GM21528 (cell line): ENCODE measurements around the gene FAM3C.
"Not testable (repeated sequence)": the region's sequence is repeated elsewhere in the genome, so short reads cannot be mapped to it uniquely, and the experiment has no call there.

Experiments
- ATAC-seq: cut with Tn5 transposase; IDR thresholded peaks from one replicate; pipeline ENCODE4 v1.9.1; 2021; ENCODE audit warnings: mild to moderate bottlenecking, moderate library complexity; ENCODE audit not compliant: unreplicated experiment, low FRiP score

FAM3C gene, protein sequence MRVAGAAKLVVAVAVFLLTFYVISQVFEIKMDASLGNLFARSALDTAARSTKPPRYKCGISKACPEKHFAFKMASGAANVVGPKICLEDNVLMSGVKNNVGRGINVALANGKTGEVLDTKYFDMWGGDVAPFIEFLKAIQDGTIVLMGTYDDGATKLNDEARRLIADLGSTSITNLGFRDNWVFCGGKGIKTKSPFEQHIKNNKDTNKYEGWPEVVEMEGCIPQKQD

DNA sequence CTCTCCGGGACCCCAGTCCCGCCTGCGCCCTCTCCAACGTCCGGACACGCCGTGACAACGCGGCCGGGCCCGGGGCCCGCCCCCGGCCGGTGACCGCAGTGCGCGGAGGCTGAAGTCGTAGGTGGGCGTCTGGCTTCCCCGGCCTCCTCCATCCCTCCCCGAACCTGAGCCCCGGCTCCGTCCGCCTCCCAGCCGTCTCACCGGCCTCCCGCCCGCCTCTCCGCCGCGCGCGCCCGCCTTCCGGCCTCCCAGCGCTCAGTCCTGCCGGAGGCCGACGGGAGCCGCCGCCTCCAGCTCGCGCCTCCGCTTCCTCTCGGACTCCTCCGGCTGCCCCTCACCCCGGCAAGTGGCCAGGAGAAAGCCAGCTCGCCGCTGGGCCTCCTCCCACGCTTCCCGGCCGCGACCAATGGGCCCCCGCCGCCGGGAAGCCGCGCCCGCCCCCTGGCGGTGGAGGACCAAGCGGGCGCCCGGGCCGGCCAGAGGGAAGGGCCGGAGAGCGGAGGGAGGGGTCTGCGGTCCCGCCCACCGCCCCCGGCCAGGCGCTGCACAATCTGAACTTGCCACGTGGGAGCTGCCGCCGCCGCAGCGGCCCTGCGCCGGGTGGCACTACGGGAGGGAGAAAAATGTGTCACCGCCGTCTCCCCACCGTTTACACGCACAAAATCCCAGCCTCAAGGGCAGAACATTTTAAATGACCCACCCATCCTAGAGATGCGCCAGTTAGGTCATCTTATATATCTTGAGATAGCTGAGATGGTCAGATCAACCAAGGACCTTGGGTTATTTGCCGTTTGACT is at the start of gene FAM3C:
FAM3C (minus strand) TSS at position 348 of the 797 bp plus-strand sequence. CDS start 13,339 bp downstream, outside the sequence.
- ATAC-seq: peak; percentile 82

- no peak for ATAC-seq
Observed at GRCh38 chr7:121442845-121443244, 46.7 kb upstream of the FAM3C start.

GRCh38 chr7:121440857-121441503 is 44.9 kb upstream of the FAM3C start:
- no peak for ATAC-seq

DNA sequence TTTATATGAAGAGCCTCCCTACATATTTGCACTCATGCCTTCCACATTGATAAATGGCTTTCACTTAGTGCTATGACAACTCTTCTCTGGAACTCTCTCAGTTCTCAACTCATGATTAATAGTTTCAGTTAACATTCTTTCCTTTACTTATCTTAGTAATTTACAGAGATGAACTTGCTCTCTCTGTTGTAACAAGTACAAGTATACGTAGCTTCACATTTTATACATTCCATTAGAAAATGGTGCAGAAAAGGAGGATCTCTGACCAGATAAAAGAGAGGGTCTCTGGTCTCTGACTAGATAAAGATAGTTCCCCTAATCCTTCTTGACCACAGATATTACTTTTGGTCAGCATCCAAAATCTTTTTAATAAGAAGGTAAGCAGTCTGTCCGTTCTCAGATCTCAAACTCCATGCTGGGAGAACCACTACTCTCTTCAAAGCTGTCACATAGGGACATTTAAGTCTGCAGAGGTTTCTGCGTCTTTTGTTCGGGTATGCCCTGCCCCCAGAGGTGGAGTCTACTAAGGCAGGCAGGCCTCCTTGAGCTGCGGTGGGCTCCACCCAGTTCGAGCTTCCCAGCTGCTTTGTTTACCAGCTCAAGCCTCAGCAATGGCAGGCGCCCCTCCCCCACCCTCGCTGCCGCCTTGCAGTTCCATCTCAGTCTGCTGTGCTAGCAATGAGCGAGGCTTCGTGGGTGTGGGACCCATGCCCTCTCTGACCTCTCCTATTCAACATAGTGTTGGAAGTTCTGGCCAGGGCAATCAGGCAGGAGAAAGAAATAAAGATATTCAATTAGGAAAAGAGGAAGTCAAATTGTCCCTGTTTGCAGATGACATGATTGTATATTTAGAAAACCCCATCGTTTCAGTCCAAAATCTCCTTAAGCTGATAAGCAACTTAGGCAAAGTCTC is 42.2 kb upstream of the FAM3C start:
- ATAC-seq: peak; percentile 60

- ATAC-seq: no peak
Observed at GRCh38 chr7:121437470-121437869, 41.4 kb upstream of the FAM3C start.

- no peak for ATAC-seq
Observed at GRCh38 chr7:121436688-121437087, 40.6 kb upstream of the FAM3C start.

GRCh38 chr7:121436136-121436535 is 40.0 kb upstream of the FAM3C start:
- ATAC-seq: no peak

DNA sequence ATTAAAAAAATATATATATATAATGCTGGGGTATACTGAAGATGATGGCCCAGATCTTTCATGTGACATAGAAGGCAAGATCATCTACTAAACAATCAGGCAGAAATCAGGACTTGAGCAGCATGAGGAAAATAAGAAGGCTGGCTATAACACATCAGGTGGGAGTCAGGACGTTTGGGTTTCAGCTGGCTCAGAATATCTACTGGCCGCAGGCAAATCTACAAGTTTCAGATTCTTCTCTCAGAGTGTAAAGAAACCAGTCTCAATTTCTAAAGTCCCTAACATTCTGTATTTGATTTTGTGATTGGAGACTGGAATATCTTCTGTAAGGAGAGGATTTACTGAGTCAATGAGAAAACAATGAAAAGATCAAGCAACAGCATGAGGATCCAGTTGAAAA is 37.7 kb upstream of the FAM3C start:
- peak; percentile 60 for ATAC-seq

DNA sequence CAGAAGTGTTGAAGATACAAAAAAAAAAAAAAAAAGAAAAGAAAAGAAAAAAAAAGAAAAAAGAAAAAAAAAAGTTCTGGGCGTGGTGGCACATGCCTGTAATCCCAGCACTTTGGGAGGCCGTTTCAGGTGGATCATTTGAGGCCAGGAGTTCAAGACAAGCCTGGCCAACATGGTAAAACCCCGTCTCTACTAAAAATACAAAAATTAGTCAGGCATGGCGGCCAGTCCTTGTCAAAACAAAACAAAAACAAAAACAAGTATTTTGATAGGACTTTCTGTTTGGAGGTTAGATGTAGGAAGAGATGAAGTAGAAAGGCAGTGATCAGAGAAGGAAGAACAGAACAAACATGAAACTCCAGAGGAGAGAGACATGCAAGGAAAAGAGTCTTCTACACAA is 36.4 kb upstream of the FAM3C start:
- not testable (repeated sequence) for ATAC-seq

- ATAC-seq: no peak
Observed at GRCh38 chr7:121431996-121432395, 35.9 kb upstream of the FAM3C start.

- ATAC-seq: no peak
Observed at GRCh38 chr7:121431389-121431995, 35.4 kb upstream of the FAM3C start.

GRCh38 chr7:121430558-121430957 is 34.5 kb upstream of the FAM3C start:
- no peak for ATAC-seq

GRCh38 chr7:121429798-121430197 is 33.7 kb upstream of the FAM3C start:
- ATAC-seq: no peak

DNA sequence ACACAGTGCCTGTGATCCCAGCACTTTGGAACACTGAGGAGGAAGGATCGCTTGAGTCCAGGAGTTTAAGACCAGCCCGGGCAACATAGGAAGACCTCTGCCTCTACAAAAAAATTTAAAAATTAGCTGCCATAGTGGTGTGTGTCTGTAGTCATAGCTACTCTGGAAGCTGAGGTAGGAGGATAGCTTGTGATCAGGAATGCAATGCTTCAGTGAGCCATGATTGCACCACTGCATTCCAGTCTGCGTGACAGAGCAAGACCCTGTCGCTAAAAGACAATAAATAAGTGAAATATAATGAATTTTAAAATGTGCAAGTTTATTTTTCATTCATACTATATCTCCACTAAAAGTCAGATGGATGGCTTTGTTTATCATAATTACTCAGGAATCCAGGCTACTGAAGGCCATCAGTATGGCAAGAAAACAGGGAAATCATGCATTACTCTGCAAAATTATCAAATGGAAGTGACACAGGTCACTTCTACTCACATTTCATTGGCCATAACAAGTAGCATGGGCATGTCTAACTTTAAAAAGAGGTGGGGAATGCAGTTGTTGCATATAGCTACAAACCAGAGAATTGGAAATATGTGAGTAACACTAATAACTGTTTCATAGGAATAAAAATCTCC is 32.9 kb upstream of the FAM3C start:
- no peak for ATAC-seq

DNA sequence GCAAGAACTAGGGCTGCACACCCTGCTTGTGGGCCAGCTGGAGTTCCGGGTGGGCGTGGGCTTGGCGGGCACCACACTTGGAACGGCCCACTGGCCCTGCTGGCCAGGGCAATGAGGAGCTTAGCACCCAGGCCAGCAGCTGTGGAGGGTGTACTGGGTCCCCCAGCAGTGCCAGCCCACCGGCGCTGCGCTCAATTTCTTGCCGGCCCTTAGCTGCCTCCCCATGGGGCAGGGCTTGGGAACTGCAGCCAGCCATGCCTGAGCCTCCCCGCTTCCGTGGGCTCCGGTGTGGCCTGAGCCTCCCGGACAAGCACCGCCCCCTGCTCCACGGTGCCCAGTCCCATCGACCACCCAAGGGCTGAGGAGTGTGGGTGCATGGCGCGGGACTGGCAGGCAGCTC is 25.6 kb upstream of the FAM3C start:
- ATAC-seq: not testable (repeated sequence)

GRCh38 chr7:121420976-121421375 is 24.9 kb upstream of the FAM3C start:
- no peak for ATAC-seq

DNA sequence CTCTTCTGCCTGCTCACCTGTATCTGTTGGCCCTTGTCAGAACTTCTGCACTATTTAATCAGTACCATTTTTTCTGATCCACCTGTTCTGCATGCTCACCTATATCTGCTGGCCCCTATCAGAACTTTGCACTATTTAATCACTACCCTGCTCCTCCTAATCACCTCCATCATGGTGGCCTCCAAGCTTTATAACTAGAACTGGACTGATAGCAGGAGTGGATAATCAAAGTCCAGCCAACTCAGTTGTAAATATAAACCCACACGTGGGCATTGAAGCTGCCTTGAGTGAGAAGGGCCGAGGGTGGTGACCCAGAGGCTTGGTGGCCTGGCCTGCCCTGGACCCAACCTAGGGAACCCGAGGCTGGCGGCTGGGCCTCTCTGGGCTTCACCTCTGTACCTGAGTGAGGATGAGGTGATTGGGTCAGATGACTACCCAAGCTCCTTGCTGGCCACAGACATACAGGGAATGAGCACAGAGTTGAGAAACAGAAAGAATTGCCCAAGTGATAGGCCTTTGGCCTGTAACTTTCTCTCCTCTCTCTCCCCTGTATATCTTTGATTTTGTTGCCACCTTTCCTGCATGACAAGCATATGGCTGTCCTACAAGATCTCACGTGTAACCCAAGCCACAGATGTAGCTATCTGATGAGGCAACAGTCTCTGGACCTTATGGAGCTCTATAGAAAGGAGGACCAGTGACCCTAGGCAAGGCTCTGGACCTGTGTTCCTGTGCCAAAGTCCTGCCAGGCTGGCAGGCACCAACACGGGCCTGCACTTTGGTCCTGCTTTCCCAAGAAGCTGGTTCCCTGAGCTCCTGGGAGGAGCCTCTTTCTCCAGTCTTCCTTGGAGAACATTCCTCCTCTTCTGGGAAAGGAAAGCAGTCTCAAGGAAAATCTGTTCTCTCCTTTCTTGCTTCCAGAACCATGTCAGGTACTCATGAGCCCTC is 23.4 kb upstream of the FAM3C start:
- no peak for ATAC-seq

DNA sequence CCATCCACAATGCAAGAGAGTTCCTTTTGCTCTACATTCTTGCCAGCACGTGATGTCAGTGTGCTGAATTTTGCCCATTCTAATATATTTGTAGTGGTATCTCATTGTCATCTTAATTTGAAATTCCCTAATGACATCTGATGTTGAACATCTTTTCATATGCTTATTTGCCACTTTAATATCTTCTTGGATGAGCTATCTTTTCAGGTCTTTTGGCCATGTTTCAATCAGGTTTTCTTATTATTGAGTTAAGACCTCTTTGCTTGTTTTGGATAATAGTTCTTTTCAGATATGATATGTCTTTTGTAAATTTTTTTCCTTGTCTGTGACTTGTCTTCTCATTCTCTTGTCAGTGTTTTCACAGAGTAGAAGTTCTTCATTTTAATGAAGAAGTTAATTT is 20.4 kb upstream of the FAM3C start:
- no peak for ATAC-seq

GRCh38 chr7:121414436-121414835 is 18.3 kb upstream of the FAM3C start:
- no peak for ATAC-seq
